ENCODE results near the gene LAMA5. TPM values are rescaled to one million over a fixed set of nuclear protein-coding genes. Genes with fewer than 3 reads are reported as not detected.

The LAMA5 gene
- total RNA-seq, 2 experiments from 2014 or later: 0.33 to 0.63 TPM

DNA sequence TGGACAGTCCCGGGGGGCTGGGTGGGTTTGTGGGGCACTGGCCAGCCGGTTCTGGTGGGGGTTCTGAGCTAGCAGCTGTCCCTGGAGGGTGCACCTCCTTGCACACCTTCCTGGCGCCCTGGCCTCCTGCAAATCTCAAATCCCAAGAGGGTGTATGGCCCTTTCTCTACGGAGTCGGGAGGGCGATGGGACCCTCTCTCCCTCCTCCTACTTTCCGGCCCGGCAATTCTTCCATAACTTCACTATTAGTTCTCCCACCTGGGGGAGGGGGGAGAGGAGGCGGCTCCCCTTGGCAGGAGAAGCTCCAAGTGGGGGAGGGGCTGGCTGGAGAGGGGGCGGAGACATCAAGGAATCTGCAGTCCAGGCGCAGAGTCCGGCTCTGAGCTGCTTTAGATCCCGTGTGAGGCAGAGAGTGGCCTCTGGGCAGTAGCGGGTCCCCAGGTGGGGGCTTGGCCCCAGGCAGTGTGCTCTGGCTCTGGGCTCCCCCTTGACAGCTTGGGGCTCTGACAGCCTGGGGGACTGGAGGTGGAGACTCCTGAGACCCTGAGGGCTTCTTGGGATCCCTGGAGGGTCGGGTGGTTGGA, 1.4 kb upstream of the LAMA5 start:
- H3K4me3 Mint-ChIP-seq: no peak overlapping the region
- no peaks in the 10 kb centered on the region for H3K9me3 Mint-ChIP-seq
- H3K36me3 Mint-ChIP-seq (ENCODE audit: low read depth): no peaks in the 10 kb centered on the region
- no peak for DNase-seq
- POLR2A ChIA-PET: interaction anchor here (0.9 kb wide), 1 partner anchor 18 kb away, joined by 3 read pairs; the partner anchor contains the start of gene RPS21
- peaks cover 25% of the 10 kb centered on the region for H3K27me3 Mint-ChIP-seq
- no peak overlapping the region for H3K27ac Mint-ChIP-seq
- peaks cover 4% of the 10 kb centered on the region for H3K4me1 Mint-ChIP-seq
- CTCF ChIA-PET: interaction anchor here (3.0 kb wide), 1 partner anchor 14 kb away, joined by 8 read pairs; no protein-coding TSS in a partner anchor

- POLR2A ChIA-PET: interaction anchor here (0.9 kb wide), 1 partner anchor 19 kb away, joined by 3 read pairs; the partner anchor contains the start of gene RPS21
- no peak overlapping the region for H3K27ac Mint-ChIP-seq
- peaks cover 4% of the 10 kb centered on the region for H3K4me1 Mint-ChIP-seq
- peaks cover 23% of the 10 kb centered on the region for H3K27me3 Mint-ChIP-seq
- H3K9me3 Mint-ChIP-seq: no peaks in the 10 kb centered on the region
- no peaks in the 10 kb centered on the region for H3K36me3 Mint-ChIP-seq (ENCODE audit: low read depth)
- CTCF ChIA-PET: interaction anchor here (3.0 kb wide), 1 partner anchor 15 kb away, joined by 8 read pairs; no protein-coding TSS in a partner anchor
- DNase-seq: no peak
- H3K4me3 Mint-ChIP-seq: peak overlapping the region; percentile 39
Measured at GRCh38 chr20:62367633-62368391, 700 bp upstream of the LAMA5 start.

DNA sequence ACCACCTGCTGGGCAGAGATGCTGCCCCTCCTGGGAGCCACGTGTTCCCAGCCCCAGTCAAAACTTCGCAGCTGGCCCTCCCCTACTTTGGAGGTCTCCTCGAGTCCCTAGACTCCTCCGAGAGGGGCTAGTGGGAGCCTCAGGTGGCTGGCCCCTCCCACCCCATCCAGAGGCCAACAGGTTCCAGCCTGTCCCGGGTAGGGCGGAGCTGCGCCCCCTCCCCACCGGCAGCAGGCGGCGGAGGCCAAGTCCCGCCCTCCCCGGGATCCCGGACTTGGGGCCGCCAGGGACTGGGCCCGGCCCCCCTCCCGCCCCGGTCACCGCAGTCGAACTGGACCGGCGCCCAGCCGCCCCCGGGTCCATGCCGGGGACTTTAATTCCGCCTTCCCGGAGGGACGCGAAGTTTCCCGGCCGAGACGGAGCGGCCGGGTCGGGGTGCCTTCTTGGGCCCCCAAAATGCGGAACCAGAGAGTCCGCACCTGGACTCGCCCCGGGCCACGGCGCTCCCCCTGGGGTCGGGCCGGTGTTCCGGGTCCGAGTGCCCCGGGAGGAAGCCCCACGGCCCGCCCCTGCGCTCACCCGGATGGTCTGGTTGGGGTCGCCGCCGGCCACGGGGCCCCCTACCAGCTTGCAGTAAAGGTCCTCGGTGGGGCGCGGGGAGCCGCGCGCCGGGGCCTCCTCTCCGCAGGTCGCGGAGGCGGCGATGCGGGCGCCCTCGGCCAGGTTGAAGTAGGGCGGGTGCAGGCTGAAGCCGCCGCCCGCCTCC, 559 bp downstream of the LAMA5 start:
- CTCF ChIA-PET: interaction anchor here (1.9 to 3.0 kb wide), 2 partner anchors 16 to 64 kb away, joined by 6 to 8 read pairs; partner anchors contain the start of gene ADRM1
- POLR2A ChIA-PET: no interaction called here
- no peaks in the 10 kb centered on the region for H3K9me3 Mint-ChIP-seq
- H3K4me3 Mint-ChIP-seq: no peak overlapping the region
- no peaks in the 10 kb centered on the region for H3K36me3 Mint-ChIP-seq (ENCODE audit: low read depth)
- H3K4me1 Mint-ChIP-seq: peaks cover 4% of the 10 kb centered on the region
- H3K27me3 Mint-ChIP-seq: peaks cover 22% of the 10 kb centered on the region
- H3K27ac Mint-ChIP-seq: no peak overlapping the region
- DNase-seq: no peak

- no peak for DNase-seq
- CTCF ChIA-PET: interaction anchor here (1.4 to 1.9 kb wide), 2 partner anchors 17 to 63 kb away, joined by 6 to 7 read pairs; partner anchors contain the start of gene ADRM1
- Mint-ChIP-seq H3K36me3 (ENCODE audit: low read depth) (no peaks in the 10 kb centered on the region), H3K4me3 (no peak overlapping the region), H3K4me1 (peaks cover 4% of the 10 kb centered on the region), H3K27ac (no peak overlapping the region), H3K27me3 (peaks cover 22% of the 10 kb centered on the region), H3K9me3 (no peaks in the 10 kb centered on the region)
- POLR2A ChIA-PET: interaction anchor here (0.9 kb wide), 1 partner anchor 117 kb away, joined by 3 read pairs; no protein-coding TSS in a partner anchor
Measured at GRCh38 chr20:62365814-62366369, 1.2 kb downstream of the LAMA5 start.

- ChIA-PET POLR2A (interaction anchor here (0.9 to 1.1 kb wide), 2 partner anchors 63 to 117 kb away, joined by 3 to 4 read pairs; partner anchors contain the start of gene ADRM1), CTCF (interaction anchor here (1.4 to 1.9 kb wide), 2 partner anchors 18 to 63 kb away, joined by 6 to 7 read pairs; partner anchors contain the start of gene ADRM1)
- DNase-seq: no peak
- Mint-ChIP-seq H3K4me1 (peaks cover 4% of the 10 kb centered on the region), H3K9me3 (no peaks in the 10 kb centered on the region), H3K4me3 (no peak overlapping the region), H3K27ac (no peak overlapping the region), H3K27me3 (peaks cover 22% of the 10 kb centered on the region), H3K36me3 (ENCODE audit: low read depth) (no peaks in the 10 kb centered on the region)
Measured at GRCh38 chr20:62364911-62365736, 2.0 kb downstream of the LAMA5 start.

DNA sequence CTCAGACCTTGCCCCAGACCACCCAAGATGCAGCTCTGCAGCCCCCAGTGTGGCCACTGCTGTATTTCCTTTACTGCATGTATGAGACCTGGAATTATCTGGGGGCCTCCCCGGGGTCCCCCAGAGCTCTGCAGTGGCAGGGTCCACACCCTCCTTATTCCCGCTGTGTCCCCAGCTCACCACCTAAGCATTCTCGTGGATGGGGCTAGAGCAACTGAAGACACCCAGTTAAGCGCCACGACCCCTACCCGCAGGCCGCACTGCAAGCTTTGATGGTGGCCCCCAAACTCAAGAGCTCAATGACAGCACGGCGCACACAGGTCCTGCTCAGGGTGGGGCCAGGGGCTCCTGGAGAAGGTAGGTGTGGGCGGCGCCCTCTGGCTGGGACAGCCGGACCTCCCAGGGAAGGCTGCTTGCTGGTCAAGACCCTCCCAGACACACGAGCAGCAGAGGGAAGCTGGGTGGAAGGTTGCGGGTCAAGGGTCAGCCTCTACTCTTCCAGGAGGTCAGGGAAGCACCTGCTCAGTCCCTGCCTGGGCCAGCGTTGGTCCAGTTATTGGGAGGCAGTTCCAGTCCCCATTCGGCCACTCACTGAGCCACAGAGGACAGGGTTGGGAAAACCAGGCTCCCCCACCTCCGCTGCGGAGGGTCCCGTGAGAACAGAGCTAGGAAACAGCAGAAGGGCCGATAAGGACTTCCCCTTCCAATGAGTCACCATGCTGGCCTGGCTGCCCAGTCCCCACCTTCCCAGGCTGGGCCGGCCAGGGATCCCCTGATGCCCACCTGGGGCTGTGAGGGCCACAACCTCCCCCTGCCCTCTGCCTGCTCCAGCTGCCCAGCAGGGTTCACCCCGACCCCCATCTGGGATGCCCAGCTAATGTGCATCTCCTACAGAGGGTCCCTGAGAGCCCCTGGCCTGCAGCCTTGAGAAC, 2.9 kb downstream of the LAMA5 start:
- CTCF ChIA-PET: interaction anchor here (1.4 to 1.9 kb wide), 2 partner anchors 19 to 62 kb away, joined by 6 to 7 read pairs; partner anchors contain the start of gene ADRM1
- H3K27ac Mint-ChIP-seq: no peak overlapping the region
- DNase-seq: no peak
- H3K4me1 Mint-ChIP-seq: peaks cover 4% of the 10 kb centered on the region
- POLR2A ChIA-PET: interaction anchor here (1.1 kb wide), 1 partner anchor 62 kb away, joined by 4 read pairs; the partner anchor contains the start of gene ADRM1
- no peak overlapping the region for H3K4me3 Mint-ChIP-seq
- peaks cover 18% of the 10 kb centered on the region for H3K27me3 Mint-ChIP-seq
- no peaks in the 10 kb centered on the region for H3K9me3 Mint-ChIP-seq
- no peaks in the 10 kb centered on the region for H3K36me3 Mint-ChIP-seq (ENCODE audit: low read depth)

- Mint-ChIP-seq H3K27me3 (peaks cover 10% of the 10 kb centered on the region), H3K27ac (no peak overlapping the region), H3K36me3 (ENCODE audit: low read depth) (no peaks in the 10 kb centered on the region), H3K4me3 (no peak overlapping the region), H3K4me1 (peaks cover 4% of the 10 kb centered on the region), H3K9me3 (no peaks in the 10 kb centered on the region)
- ChIA-PET POLR2A (no interaction called here), CTCF (no interaction called here)
- DNase-seq: no peak
Measured at GRCh38 chr20:62362991-62363919, 3.9 kb downstream of the LAMA5 start.

GRCh38 chr20:62362590-62362940, 4.5 kb downstream of the LAMA5 start:
- ChIA-PET CTCF (no interaction called here), POLR2A (no interaction called here)
- no peak for DNase-seq
- Mint-ChIP-seq H3K36me3 (ENCODE audit: low read depth) (no peaks in the 10 kb centered on the region), H3K4me3 (no peak overlapping the region), H3K27me3 (peaks cover 5% of the 10 kb centered on the region), H3K9me3 (no peaks in the 10 kb centered on the region), H3K4me1 (peaks cover under 1% of the 10 kb centered on the region), H3K27ac (no peak overlapping the region)

- Mint-ChIP-seq H3K4me1 (no peaks in the 10 kb centered on the region), H3K27ac (no peak overlapping the region), H3K27me3 (peaks cover 5% of the 10 kb centered on the region), H3K4me3 (no peak overlapping the region), H3K9me3 (no peaks in the 10 kb centered on the region), H3K36me3 (ENCODE audit: low read depth) (no peaks in the 10 kb centered on the region)
- no peak for DNase-seq
- POLR2A ChIA-PET: no interaction called here
- CTCF ChIA-PET: no interaction called here
Measured at GRCh38 chr20:62361799-62362589, 5.1 kb downstream of the LAMA5 start.
